Measurements from ENCODE around the gene ACADVL.

DNA sequence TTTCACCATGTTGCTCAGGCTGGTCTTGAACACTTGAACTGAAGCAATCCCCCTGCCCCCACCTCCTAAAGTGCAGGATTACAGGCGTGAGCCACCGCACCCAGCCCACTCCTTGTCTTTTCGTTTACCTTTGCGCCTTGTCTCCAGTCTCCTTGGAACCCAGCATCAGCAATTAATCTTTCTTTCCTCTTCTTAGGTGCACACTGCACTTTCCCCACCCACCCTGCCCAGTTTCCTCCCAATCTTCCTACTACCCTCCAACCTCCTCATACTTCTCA, 44.0 kb downstream of the ACADVL start:
- TF ChIP-seq, protein P1, sequence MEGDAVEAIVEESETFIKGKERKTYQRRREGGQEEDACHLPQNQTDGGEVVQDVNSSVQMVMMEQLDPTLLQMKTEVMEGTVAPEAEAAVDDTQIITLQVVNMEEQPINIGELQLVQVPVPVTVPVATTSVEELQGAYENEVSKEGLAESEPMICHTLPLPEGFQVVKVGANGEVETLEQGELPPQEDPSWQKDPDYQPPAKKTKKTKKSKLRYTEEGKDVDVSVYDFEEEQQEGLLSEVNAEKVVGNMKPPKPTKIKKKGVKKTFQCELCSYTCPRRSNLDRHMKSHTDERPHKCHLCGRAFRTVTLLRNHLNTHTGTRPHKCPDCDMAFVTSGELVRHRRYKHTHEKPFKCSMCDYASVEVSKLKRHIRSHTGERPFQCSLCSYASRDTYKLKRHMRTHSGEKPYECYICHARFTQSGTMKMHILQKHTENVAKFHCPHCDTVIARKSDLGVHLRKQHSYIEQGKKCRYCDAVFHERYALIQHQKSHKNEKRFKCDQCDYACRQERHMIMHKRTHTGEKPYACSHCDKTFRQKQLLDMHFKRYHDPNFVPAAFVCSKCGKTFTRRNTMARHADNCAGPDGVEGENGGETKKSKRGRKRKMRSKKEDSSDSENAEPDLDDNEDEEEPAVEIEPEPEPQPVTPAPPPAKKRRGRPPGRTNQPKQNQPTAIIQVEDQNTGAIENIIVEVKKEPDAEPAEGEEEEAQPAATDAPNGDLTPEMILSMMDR (IDR thresholded peaks at IDR 0.05; ENCODE audit: low read length) = no peak
- no peak for TF ChIP-seq EZH2 (IDR thresholded peaks at IDR 0.05; ENCODE audit: borderline replicate concordance, low read length)

All from OCI-LY1 (cell line).